H9 (cell line): Measurements from ENCODE around the gene AFAP1. TPM values are rescaled to one million over a fixed set of nuclear protein-coding genes. Genes with fewer than 3 reads are reported as not detected.

ENCODE experiments used
- DNase-seq: peaks from one replicate; pipeline ENCODE4 v3.0.0-alpha.2; 2017
- H2AFZ ChIP-seq: one replicate; pipeline ENCODE4 v1.6.1; 2013; ENCODE audit warnings: mild to moderate bottlenecking, low read length, control low read depth, moderate library complexity
- H2AK5ac ChIP-seq: 2 replicates; pipeline ENCODE4 v1.6.1; 2013; ENCODE audit warnings: low read length, control low read depth, mixed read lengths; ENCODE audit not compliant: insufficient read length
- H2BK120ac ChIP-seq: one replicate; pipeline ENCODE4 v1.6.1; 2013; ENCODE audit warnings: low read depth, mild to moderate bottlenecking, low read length, control low read depth, inconsistent platforms; ENCODE audit not compliant: poor library complexity, severe bottlenecking
- H2BK12ac ChIP-seq: 2 replicates; pipeline ENCODE4 v1.6.1; 2013; ENCODE audit warnings: low read length, control low read depth, mixed read lengths, low read depth; ENCODE audit not compliant: insufficient read length
- H2BK15ac ChIP-seq: 2 replicates; pipeline ENCODE4 v1.6.1; 2013; ENCODE audit warnings: low read depth, low read length, control low read depth
- H2BK20ac ChIP-seq: one replicate; pipeline ENCODE4 v1.6.1; 2013; ENCODE audit warnings: low read depth, mild to moderate bottlenecking, low read length, control low read depth, inconsistent platforms; ENCODE audit not compliant: poor library complexity, severe bottlenecking
- H2BK5ac ChIP-seq: 2 replicates; pipeline ENCODE4 v1.6.1; 2013; ENCODE audit warnings: low read length, control low read depth, mixed read lengths; ENCODE audit not compliant: insufficient read length
- H3K14ac ChIP-seq: 2 replicates; pipeline ENCODE4 v1.6.1; 2013; ENCODE audit warnings: low read length, control low read depth; ENCODE audit not compliant: insufficient read depth
- H3K18ac ChIP-seq: 2 replicates; pipeline ENCODE4 v1.6.1; 2013; ENCODE audit warnings: low read depth, mild to moderate bottlenecking, mixed read lengths, low read length, control low read depth; ENCODE audit not compliant: insufficient read length
- H3K23ac ChIP-seq: 2 replicates; pipeline ENCODE4 v1.6.1; 2013; ENCODE audit warnings: low read length, control low read depth, mixed read lengths, low read depth; ENCODE audit not compliant: insufficient read length
- H3K23me2 ChIP-seq: 2 replicates; pipeline ENCODE4 v1.6.1; 2013; ENCODE audit warnings: low read depth, mild to moderate bottlenecking, mixed read lengths, low read length, control low read depth; ENCODE audit not compliant: insufficient read length, poor library complexity, severe bottlenecking
- H3K27ac ChIP-seq: 2 replicates; pipeline ENCODE4 v1.5.1; 2013; ENCODE audit warnings: low read length, control low read depth, mixed read lengths, low read depth; ENCODE audit not compliant: insufficient read length
- H3K27me3 ChIP-seq: 2 replicates; pipeline ENCODE4 v1.6.1; 2013; ENCODE audit warnings: low read length, control low read depth, inconsistent platforms; ENCODE audit not compliant: insufficient read depth
- H3K4ac ChIP-seq: 2 replicates; pipeline ENCODE4 v1.6.1; 2013; ENCODE audit warnings: low read depth, mild to moderate bottlenecking, control low read depth, inconsistent platforms, low read length, moderate library complexity
- H3K4me1 ChIP-seq: 2 replicates; pipeline ENCODE4 v1.6.1; 2013; ENCODE audit warnings: low read length, control low read depth, inconsistent platforms; ENCODE audit not compliant: insufficient read depth
- H3K4me2 ChIP-seq: 2 replicates; pipeline ENCODE4 v1.6.1; 2013; ENCODE audit warnings: low read length, control low read depth, mixed read lengths; ENCODE audit not compliant: insufficient read length, insufficient read depth
- H3K56ac ChIP-seq: 2 replicates; pipeline ENCODE4 v1.6.1; 2013; ENCODE audit warnings: low read depth, mild to moderate bottlenecking, mixed read lengths, low read length, control low read depth; ENCODE audit not compliant: insufficient read length
- H3K79me1 ChIP-seq: 2 replicates; pipeline ENCODE4 v1.6.1; 2013; ENCODE audit warnings: low read depth, mild to moderate bottlenecking, moderate library complexity, low read length, control low read depth, inconsistent platforms; ENCODE audit not compliant: insufficient read depth, poor library complexity, severe bottlenecking
- H3K79me2 ChIP-seq: 2 replicates; pipeline ENCODE4 v1.6.1; 2013; ENCODE audit warnings: low read length, control low read depth, inconsistent platforms; ENCODE audit not compliant: insufficient read depth
- H3K9ac ChIP-seq: 2 replicates; pipeline ENCODE4 v1.6.1; 2013; ENCODE audit warnings: low read length, control low read depth, mixed read lengths; ENCODE audit not compliant: insufficient read length; ENCODE audit errors: extremely low read depth
- H3K9me3 ChIP-seq: one replicate; pipeline ENCODE4 v1.6.1; 2013; ENCODE audit warnings: low read depth, low read length, inconsistent platforms; ENCODE audit not compliant: control insufficient read depth
- H3T11ph ChIP-seq: one replicate; pipeline ENCODE4 v1.6.1; 2013; ENCODE audit warnings: mild to moderate bottlenecking, low read length, control low read depth, inconsistent platforms
- H4K20me1 ChIP-seq: one replicate; pipeline ENCODE4 v1.6.1; 2013; ENCODE audit not compliant: control insufficient read depth, insufficient read length, insufficient read depth
- H4K5ac ChIP-seq: 2 replicates; pipeline ENCODE4 v1.6.1; 2013; ENCODE audit warnings: low read depth, mild to moderate bottlenecking, mixed read lengths, low read length, control low read depth; ENCODE audit not compliant: insufficient read length
- H4K8ac ChIP-seq: replicated peaks from 2 replicates; pipeline ENCODE4 v1.6.1; 2013; ENCODE audit warnings: low read length, control low read depth, mixed read lengths, low read depth; ENCODE audit not compliant: insufficient read length
- H4K91ac ChIP-seq: 2 replicates; pipeline ENCODE4 v1.6.1; 2013; ENCODE audit warnings: low read depth, mild to moderate bottlenecking, moderate library complexity, mixed read lengths, low read length, control low read depth; ENCODE audit not compliant: insufficient read length
- H3K27ac Mint-ChIP-seq, 3 experiments: 2 replicates in 2 of 3; 3 replicates in 1 of 3; pipeline ENCODE4 v1.8.0; 2020 to 2021; ENCODE audit warnings: mixed read lengths in 3 of 3, mild to moderate bottlenecking in 1 of 3, moderate library complexity in 1 of 3
- H3K27me3 Mint-ChIP-seq: 2 replicates; pipeline ENCODE4 v1.8.0; 2021; ENCODE audit warnings: low read depth, mild to moderate bottlenecking, moderate library complexity, mixed read lengths
- H3K36me3 Mint-ChIP-seq, 3 experiments: 2 replicates in 2 of 3; 3 replicates in 1 of 3; pipeline ENCODE4 v1.8.0; 2020 to 2021; ENCODE audit warnings: low read depth in 3 of 3, mixed read lengths in 3 of 3; ENCODE audit not compliant: insufficient read depth in 1 of 3
- H3K4me1 Mint-ChIP-seq, 2 experiments: 2 replicates each; pipeline ENCODE4 v1.8.0; 2020; ENCODE audit warnings: mixed read lengths in 2 of 2
- H3K4me3 Mint-ChIP-seq, 2 experiments: 2 replicates in 1 of 2; 3 replicates in 1 of 2; pipeline ENCODE4 v1.8.0; 2020 to 2021; ENCODE audit warnings: mild to moderate bottlenecking in 2 of 2, mixed read lengths in 2 of 2, moderate library complexity in 1 of 2
- H3K9me3 Mint-ChIP-seq, 2 experiments: 2 replicates in 1 of 2; 3 replicates in 1 of 2; pipeline ENCODE4 v1.8.0; 2020; ENCODE audit warnings: mild to moderate bottlenecking in 2 of 2, mixed read lengths in 2 of 2, moderate library complexity in 1 of 2
- WGBS: extraction: QIAGEN DNeasy Blood & Tissue Kit; methylation state at CpG from one replicate; pipeline ENCODE4 v1.1.7; 2013; ENCODE audit warnings: missing lambda C conversion rate, low lambda C conversion rate, mixed read lengths; ENCODE audit not compliant: insufficient read length; ENCODE audit errors: extremely low coverage; 5-methylcytosine and 5-hydroxymethylcytosine counted together
- total RNA-seq: library from RNA; stranded (reverse); gene quantifications from 2 replicates; pipeline ENCODE4 v1.2.1, GENCODE V29; 2021
- TF ChIP-seq, protein P1 (sequence below): fragments of 200-600 bp; sonication (generic); conservative IDR thresholded peaks from 3 replicates; pipeline ENCODE4 v1.8.0; 2021; ENCODE audit warnings: antibody characterized with exemption, mild to moderate bottlenecking

Gene AFAP1
- total RNA-seq, 1 experiment from 2014 or later = 6.5 TPM

DNA sequence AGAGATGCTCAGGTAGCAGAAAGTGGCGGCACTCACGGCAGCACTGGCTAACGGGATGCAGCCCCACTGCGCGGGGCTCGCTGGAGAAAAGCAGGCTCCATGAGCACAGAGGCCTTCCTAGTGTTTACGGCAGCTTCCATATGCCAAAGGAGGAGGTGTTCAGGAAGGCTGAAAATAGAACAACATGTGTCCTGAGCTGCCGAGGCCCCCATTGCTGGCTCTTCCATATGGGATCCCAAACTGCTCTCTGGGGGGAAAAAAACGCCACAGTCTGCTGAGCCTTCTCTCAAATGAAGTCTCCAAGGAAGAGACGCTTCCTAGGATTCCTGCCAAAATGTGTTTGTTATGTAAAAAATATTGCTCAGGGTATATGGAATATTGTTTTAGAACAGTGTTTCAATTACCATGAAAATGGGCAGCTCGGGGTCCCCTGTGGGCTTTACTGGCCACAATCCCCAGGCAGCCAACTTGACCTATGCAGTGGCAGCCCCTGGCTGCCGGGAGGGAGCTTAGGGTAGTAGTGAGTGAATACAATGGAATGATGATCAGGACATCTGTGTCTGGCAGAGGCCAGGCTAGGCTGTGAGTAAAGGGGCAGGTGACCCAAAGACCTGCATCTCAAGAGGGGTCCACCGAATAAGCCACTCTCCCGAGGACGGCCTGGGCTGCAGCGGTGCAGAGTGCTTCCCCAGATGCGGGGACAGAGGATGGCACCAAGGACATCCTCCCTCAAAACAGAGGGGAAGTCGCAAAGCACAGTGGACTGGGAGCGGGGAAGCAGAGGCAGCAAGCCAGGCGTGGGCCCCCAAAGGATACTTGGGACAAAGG is 170.1 kb downstream of the AFAP1 start:
- Histone ChIP-seq H3K27ac (no peak overlapping the region), H3K18ac (no peak overlapping the region), H3K4me2 (no peak overlapping the region), H3K23me2 (no peaks in the 10 kb centered on the region), H3K23ac (no peak overlapping the region), H3K79me1 (no peaks in the 10 kb centered on the region), H2BK120ac (no peak overlapping the region), H3K9me3 (no peaks in the 10 kb centered on the region), H3K79me2 (no peaks in the 10 kb centered on the region), H2BK15ac (no peak overlapping the region), H4K5ac (no peak overlapping the region), H3T11ph (no peak overlapping the region), H4K8ac (no peak overlapping the region), H2BK5ac (no peak overlapping the region), H2BK20ac (no peak overlapping the region), H3K56ac (no peak overlapping the region), H3K9ac (no peak overlapping the region), H3K4me1 (no peaks in the 10 kb centered on the region), H4K91ac (no peak overlapping the region), H4K20me1 (no peaks in the 10 kb centered on the region), H2BK12ac (no peak overlapping the region), H2AFZ (no peak overlapping the region), H3K14ac (no peak overlapping the region; the same call in 1 of the 2 replicates), H3K4ac (no peak overlapping the region), H3K27me3 (no peaks in the 10 kb centered on the region), H2AK5ac (no peak overlapping the region)
- no peaks in the 10 kb centered on the region for H3K9me3 Mint-ChIP-seq
- H3K27me3 Mint-ChIP-seq = no peaks in the 10 kb centered on the region
- peak overlapping the region in 2 of 3 experiments; percentile 10 to 61; a peak in 2 of 7 replicates for H3K27ac Mint-ChIP-seq
- H3K4me3 Mint-ChIP-seq = peak overlapping the region in 1 of 2 experiments; percentile 40; a peak in 2 of 5 replicates
- TF ChIP-seq, protein P1, sequence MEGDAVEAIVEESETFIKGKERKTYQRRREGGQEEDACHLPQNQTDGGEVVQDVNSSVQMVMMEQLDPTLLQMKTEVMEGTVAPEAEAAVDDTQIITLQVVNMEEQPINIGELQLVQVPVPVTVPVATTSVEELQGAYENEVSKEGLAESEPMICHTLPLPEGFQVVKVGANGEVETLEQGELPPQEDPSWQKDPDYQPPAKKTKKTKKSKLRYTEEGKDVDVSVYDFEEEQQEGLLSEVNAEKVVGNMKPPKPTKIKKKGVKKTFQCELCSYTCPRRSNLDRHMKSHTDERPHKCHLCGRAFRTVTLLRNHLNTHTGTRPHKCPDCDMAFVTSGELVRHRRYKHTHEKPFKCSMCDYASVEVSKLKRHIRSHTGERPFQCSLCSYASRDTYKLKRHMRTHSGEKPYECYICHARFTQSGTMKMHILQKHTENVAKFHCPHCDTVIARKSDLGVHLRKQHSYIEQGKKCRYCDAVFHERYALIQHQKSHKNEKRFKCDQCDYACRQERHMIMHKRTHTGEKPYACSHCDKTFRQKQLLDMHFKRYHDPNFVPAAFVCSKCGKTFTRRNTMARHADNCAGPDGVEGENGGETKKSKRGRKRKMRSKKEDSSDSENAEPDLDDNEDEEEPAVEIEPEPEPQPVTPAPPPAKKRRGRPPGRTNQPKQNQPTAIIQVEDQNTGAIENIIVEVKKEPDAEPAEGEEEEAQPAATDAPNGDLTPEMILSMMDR = no peak
- no CpG with 5 or more reads among the region's 20 CpGs for WGBS
- peaks cover 11 to 25% (median 19%) of the 10 kb centered on the region in 3 experiments for H3K36me3 Mint-ChIP-seq
- no peak for DNase-seq
- peaks cover 28 to 39% of the 10 kb centered on the region in 2 experiments for H3K4me1 Mint-ChIP-seq
